LoVo (cell line): ENCODE results near the gene MAP4.
"Not testable (repeated sequence)": the region's sequence is repeated elsewhere in the genome, so short reads cannot be mapped to it uniquely, and the experiment has no call there.

ENCODE experiments used
- DNase-seq: peaks from one replicate; pipeline ENCODE4 v3.0.0-alpha.2; 2016; ENCODE audit warnings: low spot score

MAP4 gene

GRCh38 chr3:47895241-47895640 is 121.0 kb downstream of the MAP4 start:
- no peak for DNase-seq

GRCh38 chr3:47892286-47893040 is 123.8 kb downstream of the MAP4 start:
- DNase-seq: no peak

DNA sequence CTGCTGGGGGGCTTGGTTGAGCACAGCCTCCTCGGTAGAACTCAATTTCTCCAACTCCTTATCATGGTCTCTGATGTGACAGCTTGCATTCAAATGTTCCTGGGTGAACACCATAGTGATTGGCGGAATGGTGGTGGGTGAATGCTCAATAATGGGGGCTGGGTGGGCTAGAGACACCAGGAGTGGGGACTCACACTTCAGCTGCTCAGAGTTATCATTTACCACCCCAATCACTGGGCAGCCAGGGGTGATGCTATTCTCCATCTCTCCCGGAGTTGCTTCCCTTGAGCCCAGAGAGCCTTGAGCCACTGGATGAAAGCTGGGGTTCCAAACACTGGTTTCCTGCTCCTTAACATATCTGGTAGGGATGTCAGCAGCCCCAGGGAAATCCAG is 124.6 kb downstream of the MAP4 start:
- DNase-seq: no peak

DNA sequence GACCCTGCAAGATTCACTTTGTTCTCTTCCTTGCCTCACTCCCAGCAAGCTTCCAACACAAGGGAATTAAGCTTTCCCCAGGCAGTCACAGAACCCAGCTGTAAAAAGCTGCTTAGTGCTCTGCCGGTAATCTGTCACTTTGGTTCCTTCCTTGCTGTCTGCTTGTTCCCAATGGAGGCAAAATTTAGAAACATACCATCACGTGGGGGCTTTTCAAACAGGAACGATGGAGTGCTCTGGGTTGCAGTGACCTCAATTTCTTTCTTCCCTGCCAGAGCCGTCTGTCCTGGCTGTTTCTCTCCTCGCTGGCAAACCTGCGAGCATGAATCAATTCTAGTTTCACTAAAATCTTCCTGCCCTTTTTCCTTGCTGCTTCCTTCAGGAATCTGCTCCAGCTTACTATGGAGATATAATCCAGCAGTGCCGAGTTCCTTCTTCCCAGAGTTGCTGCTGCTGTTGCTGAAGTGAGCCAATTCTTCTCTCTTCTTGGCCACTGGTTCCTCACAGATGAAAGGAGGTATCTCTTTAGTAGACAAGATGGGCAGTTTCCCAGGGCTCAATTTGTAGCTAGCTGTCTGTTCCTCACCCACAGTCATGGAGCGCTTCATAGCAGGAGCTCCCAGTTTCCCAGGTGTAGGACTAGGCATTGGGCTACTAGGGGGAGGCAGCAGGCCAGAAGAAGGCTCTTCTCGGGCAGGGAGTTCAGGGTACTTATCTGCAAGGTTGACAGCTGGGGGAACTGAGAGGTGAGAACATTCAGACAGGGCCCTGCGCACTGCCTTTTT is 125.2 kb downstream of the MAP4 start:
- no peak for DNase-seq

GRCh38 chr3:47890126-47890827 is 125.9 kb downstream of the MAP4 start:
- DNase-seq: no peak

DNA sequence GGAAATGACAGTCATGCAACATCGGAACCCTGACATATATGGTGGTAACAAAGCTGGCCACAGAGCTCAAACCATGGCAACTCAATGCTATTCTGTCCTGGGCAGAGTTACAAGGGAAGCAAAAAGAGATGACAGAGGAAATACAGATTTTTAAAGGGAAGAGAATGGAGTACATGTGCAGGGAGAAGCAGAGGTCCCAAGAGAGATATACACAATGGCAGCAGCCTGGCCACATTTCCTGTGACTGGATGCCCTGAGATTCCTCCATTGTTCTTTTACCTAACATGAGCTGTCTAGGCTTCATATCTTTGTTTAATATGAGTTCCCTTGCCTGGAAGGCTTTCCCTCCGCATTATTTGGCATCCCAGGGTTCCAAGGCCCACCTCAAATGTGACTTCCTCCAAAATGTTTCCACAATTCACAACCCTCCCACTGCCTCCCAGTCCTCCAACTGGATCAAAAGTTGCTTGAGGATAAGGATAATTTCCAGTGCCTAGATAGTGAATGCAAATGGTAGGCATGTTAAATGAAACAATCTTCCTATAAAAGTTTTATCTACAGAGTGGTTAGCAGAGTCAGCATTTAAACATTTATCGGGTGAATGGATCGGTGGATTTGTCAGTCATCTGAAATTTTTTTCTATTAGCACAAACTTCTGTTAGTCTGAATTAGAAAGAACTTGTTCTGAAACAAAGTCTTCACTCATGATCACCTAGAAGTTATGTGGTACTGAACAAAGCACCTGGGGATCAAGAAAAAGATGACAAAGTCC is 127.0 kb downstream of the MAP4 start:
- no peak for DNase-seq

- DNase-seq: not testable (repeated sequence)
These were observed 128.2 kb downstream of the MAP4 start for GRCh38 chr3:47887991-47888390.

DNA sequence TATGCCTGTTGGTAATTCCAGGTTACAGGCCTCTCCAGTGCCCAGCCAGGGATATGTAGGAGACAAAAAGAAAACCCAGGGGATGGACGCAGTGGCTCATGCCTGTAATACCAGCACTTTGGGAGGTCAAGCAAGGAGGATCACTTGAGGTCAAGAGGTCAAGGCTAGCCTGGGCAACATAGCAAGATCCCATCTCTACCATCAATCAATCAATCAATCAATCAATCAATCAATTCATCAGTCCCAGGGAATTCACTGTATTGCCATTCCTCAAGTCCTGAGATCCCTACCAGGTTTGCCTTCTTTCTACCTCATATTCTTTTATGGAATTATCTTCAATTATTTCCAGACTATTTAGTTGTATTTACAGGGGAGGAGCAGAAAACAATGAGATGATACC is 131.0 kb downstream of the MAP4 start:
- no peak for DNase-seq

DNA sequence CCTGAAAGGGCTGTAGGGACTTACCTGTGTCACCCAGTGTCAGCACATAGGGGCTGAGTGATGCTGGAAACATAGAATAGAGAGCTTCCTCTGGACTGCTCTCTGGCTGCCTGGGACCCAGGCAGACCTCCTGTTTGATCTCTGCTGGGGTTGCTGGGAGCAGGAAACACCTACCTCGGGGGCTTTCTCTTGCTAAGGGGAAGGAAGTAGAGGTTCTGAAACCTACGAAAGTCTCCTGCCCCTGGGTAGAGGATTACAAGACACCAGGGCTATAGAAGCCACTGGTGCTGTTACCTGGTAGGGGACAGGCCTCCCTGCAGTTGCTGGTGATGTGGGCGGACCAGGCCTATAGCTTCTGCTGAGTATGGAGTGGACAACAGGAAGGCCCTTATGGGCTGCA is 131.6 kb downstream of the MAP4 start:
- DNase-seq: no peak

- no peak for DNase-seq
These were observed 133.9 kb downstream of the MAP4 start for GRCh38 chr3:47882338-47882737.

- no peak for DNase-seq
These were observed 138.5 kb downstream of the MAP4 start for GRCh38 chr3:47877719-47878118.

GRCh38 chr3:47877290-47877689 is 138.9 kb downstream of the MAP4 start:
- DNase-seq: no peak

DNA sequence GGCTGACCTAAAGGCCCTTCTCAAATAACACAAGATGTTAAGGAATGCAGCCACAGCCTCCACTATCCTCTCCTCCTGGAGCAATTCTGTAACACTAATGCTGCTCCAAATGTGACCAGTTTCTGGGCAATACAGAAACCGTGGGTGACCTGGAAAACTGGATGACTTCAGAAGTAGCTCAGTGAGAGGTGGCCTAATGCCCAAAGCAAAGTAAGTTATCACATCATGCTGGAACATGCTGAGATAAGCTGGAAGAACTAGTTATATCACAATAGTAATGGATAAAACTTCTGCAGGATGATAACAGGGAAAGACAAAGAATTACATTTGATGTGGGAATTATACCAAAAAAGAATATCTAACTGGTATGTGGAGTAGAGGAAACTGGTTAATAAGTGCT is 141.3 kb downstream of the MAP4 start:
- no peak for DNase-seq

DNA sequence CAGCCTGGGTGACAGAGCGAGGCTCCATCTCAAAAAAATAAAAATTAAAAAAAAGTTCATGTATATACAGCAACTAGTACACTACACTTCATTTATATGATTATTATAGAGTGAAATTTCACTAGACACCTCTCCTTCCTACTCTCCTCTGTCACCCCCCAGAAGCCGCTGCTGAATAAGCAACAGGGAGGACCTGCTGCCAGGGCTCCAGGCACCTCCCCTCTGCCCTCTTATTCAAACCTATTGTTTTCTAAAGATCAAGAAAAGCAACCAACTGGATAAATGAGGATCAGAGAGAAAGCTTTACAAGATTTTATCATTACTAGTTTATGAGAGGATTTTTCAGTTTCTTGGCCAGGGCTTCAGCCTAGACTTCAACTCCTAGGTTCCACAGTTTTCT is 141.8 kb downstream of the MAP4 start:
- DNase-seq: no peak

- DNase-seq: no peak
These were observed 143.3 kb downstream of the MAP4 start for GRCh38 chr3:47872916-47873315.

DNA sequence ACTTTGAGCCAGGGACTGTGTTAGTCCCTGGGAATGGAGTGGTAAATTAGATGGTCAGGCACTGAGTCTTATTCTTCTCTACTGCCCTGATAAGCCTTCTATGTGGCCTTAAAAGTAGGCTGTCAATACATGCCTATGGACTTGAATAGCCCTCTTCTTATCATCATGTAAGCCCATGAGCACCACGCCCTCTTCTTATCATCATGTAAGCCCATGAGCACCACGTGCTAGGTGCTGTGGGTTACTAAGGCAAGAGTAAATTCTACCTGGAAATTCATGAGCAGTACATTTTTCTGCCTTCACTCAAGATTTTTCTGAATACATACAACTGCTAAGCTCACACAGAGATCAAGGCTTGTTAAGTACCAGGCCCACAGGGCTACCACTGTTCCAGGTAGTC is 144.8 kb downstream of the MAP4 start:
- DNase-seq: no peak

DNA sequence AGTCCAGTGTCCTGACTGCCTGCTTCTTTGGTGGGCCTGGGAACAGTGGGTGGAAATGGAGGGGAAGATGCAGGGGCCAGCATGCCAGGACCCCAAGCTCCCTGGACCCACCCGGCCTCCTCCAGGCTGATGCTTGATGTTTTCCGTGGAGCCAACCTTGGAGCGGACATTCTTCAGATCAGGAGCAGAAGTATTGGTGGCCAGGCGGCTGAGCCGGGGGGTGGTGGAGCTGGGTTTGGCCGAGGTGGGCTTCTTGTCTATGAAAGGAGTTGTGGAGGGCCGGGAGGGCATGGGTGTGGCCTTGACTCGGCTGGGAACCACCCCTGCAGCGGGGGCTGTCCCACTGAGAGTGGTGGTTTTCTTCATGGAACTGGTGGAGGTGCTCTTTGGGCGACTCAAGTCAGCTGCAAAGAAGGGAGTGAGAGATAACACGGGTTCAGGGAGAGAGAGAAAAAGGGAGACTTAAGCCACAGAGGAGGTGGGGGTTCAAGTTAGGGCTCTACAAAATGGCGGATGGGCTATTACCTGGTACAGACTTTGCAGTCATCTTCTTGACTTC is 145.4 kb downstream of the MAP4 start:
- DNase-seq: no peak

GRCh38 chr3:47870156-47870555 is 146.1 kb downstream of the MAP4 start:
- DNase-seq: no peak

DNA sequence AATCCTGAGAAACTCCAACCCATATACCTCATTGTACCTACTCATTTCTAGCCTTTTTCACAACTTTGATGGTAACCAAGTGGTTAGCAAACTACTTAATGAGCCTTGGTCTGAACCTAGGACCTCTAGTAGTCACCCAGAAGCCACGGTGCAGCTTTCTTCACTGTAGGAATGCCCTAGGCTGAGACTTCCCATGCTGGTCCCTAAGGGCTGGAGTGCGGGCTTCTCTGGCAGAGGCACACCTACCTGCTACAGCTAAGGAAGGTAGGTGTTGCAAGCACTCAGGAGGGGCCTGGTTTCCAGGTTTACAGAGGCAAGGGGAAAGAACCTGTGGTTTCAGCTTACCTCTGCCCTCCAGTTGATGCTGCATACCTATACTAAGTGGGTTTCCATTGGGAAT is 147.9 kb downstream of the MAP4 start:
- DNase-seq: no peak

DNA sequence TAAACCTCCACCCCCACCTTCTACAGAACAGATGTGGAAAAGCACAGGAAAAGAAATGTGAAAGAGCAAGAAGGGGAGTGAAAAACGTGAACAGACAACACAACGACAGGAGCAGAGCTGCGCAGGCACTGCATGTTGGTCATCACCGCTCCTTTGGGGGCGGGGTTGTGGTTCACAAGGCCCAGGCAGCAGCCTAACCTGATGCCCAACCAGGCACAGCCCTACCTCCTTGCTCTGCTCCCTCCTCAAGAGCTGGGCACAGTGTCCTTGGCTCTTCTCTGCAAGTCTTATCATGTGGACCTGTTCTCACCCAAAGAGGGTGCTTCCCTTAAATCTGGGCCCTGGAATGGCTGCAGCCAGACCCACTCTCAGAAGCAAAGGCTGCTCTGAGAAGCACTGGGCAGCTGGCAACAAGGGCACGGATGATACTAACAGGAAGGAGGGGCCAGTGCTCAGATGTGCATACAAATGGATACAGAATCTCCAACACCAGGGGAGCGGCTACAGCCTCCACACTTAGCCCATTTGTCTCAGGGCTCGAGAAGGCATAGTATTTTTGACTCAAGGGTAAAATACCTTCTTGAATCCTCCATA is 148.7 kb downstream of the MAP4 start:
- no peak for DNase-seq

DNA sequence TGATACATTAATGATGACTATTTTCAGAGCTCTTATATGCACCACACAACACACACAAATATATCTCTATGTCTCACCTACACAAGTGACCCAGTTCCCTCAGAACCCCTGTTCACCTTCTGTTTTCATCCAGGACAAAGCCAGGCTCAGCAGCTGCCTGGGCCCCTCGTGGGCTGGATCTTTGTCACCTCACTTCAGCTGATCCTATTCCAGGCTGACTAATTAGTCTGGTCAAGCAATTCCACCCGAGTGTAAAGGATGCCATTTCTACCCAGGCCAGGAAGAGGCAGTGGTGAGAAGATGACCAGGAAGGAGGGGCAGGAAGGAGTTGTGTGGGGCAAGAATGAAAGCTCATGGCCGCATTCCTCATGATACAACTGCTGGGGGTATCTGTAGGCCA is 151.0 kb downstream of the MAP4 start:
- no peak for DNase-seq
